IPS-NIHi11 (cell line): ENCODE measurements around the gene RRAGC.
"Not testable (repeated sequence)": the region's sequence is repeated elsewhere in the genome, so short reads cannot be mapped to it uniquely, and the experiment has no call there.

ENCODE experiments used
- DNase-seq: peaks from one replicate; pipeline ENCODE4 v3.0.0; 2012; ENCODE audit warnings: mixed read lengths, low spot score

Gene RRAGC

DNA sequence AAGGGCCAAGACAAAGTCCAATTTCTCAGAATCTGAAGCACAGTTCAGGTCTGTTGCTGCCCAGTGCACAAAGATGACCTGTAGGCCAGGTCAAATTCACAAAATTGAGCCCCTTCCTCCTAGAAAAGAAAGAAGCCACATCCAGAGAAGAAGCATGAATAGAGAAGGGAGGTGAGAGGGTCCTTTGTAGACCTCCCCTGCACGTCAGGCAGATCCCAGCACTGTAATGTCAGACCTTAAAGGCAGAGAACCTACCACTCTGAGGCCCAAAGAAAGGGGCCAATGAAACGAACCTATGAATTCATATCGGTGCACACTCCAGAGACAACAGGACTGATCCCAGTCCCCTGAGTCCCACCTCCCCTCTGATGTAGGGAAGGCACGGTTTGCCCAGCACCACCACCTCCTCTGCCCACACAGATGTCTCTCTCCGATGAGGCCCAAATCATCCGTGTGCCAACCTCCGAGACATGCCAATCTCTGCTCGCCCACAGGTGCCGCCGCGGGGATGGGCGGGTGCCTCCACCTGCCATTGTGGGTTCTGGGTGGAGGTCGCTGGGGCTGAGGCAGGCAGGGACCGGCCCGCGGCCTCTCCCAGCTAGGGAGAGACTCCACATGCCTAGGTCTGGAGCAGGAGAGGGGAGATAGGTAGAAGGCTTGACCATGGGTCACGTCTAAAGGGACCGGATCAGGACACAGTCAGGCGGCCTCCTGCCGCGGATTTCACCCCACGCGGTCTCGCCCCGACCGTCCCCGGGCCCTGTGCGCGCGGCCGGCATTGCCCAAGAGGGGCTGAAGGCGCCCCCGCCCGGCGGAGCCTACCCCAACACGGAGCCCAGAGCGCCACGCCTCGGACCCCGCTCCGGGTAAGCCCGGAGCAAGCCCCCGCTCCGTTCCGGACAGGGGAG, 42.1 kb downstream of the RRAGC start:
- no peak for DNase-seq

DNA sequence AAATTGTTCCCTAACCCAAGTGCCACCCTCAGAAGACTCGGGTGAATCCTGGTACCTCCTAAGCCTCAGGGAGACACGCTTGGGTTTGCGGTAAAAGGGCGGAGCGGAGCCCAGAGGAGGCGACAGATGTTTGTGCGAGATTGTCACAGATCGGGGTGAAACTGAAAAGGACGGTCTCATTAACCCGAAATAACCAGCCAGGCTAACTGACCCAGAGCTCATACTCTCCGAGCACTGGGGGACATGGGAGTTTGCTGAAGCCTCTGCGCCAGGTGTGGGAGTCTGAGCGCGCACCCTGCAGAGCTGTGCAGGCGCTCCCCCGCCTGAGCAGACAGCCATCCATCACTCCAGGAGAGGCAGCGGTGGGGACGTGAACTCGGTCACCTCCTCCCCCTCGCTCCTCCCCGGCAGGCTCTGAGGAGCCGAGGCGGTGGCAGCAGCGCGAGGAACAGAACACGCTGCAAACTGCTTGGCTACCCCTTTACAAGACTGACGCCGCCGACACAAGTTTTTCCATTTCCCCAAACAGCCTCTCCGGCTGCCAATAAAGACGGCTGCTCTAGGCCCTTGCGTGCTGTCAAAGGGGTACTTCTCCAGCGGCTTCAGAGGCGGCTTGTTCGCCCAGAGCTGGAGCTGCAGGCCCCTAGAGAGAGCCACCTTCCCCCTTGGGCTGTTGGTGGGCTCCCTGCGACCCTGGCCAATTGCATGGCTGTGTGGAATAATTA, 43.5 kb downstream of the RRAGC start:
- no peak for DNase-seq

DNA sequence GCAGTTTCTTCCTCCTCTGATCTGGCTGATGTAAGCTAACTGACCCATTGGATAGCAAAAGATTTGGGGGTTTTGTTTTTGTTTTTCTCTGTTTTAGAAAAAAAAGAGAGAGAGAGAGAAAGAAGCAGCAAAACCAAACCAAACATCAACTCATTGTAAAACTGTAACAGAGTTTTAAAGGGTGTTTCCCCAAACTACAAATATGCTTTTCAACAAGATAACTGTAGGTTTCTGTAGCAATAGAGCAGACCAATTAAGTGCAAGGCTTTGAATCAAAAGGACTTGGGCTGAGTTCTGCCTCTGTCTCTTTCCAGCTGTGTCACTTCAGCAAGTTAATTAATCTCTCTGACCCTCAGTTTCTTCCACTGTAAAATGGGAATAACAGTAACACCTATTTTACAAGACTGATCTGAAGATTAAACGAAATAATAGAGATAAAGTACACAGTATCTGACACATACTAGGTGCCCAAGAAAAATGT, 44.5 kb downstream of the RRAGC start:
- DNase-seq: no peak

DNA sequence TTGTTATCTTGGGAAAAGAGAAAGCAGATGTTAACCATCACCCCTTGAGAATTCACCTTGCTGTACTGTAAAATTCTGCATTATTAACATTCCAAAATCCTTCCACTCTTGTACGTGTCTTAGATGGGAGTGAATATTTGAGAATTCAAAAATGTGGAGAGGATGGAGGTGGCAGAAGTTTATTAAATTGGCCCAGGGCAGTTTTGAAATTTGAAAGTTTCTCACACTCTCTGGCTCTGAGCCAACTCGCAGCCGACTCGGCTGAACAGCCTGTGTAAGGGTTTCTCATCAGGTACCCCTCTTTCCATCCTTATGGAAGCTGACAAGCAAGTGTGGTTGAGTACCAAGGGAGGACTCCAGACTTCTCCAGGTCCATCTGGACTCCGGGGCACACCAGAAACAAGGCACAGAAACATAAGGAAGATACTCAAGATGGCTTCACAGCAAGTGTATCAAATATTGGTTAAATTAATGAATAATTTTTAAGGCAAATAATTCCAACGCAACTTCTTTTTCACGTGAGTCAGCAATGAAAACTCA, 45.1 kb downstream of the RRAGC start:
- no peak for DNase-seq

DNA sequence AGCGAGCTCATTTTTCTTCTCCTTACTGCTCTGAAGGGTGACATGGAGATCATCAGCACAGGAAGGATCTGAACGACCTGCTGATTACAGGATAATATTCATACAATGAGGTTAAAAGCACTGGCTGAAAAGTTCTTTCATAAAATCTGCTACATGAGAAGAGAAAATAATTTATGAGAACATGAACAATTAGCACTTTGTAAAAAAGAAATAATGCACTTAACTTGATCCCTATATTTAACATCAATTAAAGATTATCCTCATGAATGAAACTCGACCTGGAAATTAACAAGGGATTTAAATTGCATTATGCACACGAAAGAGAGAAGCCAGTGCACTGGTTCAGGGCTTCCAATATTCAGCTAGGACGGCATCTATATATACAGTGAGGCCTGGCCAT, 46.6 kb downstream of the RRAGC start:
- no peak for DNase-seq

DNA sequence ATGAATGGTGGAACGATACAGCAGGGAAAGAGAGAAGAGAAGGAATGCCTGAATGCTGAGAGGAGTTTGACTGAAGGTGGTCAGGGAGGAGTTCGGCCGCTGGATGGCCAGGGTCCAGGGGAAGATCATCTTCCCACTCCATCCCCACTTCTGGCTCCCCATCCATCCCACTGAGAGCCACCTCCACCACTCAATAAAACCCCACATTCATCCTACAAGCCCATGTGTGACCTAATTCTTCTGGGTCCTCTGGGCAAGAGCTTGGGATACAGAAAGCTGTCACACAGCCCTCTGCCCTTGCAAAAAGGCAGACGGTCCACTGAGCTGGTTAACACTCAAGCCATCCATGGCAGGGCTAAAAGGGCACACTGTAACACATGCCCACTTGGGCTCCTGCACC, 48.1 kb downstream of the RRAGC start:
- not testable (repeated sequence) for DNase-seq

DNA sequence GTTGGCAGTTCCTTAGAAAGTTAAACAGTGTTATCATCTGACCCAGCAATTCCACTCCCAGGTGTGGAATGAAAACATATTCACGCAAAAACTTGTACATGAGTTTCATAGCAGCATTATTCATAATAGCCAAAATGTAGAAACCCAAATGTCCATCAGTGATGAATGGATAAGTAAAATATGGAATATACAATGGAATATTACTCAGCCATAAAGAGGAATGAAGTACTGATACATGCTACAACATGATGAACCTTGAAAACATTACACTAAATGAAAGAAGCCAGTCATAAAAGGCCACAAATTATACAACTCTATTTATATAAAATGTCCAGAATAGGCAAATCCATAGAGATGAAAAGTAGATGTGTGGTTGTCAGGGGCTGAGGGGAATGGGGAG, 53.5 kb downstream of the RRAGC start:
- DNase-seq: no peak

DNA sequence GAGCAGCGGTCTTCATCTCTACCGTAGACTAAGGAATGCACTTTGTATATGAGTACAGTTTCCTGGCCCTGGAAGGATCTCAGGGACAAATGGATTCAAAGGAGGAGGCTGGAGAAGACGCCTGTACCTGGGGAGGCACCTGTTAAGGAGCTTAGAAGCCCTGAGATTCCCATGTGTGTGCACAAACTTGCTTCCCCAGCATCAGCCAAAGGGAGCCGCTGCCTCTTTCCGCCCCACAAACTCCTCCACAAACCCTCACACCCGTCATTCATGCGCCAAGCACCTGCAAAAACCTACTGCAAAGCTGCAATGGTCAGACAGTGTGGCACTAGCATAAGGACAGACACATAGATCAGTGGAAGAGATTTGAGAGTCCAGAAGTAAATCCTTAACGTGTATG, 54.5 kb downstream of the RRAGC start:
- no peak for DNase-seq

DNA sequence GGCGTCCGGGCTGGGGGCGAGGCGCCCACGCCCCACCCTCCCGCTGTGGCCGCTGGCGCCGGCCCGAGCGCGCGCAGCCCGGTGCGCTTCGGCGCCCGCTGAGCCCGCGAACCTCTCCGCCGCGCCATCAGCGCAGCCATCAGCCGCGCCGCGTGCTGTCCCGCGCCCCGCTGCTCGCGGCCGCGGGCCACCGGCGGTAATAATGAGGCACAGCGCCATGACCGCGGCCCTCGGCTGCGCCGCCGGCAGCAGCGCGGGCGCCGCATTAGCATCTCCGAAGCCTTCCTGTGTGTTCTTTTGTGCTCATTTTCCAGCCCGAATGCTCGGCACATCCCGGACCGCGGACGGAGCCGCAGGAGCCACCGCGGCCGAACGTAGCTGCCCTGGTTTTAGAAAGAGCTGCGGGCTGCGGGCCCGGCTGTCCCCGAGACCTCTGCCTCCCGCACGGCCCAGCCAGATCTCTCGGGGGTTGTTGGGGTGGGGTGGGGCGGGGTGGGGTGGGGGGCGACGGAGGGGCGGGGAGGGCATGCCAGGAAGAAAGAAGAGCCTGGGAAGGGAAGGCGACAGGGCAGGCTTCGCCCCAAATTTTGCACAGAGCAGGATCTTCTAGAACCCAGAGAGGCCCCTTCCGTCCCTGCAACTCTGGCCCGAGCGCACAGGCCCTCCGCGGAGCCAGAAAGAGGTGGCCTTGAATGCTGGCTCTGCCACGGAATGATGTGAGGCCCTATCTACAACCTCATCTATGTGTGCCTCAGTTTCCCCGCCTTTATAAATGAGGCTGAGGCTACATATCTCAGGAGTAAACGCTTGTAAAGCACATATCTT, 55.3 kb downstream of the RRAGC start:
- DNase-seq: peak; percentile 83

DNA sequence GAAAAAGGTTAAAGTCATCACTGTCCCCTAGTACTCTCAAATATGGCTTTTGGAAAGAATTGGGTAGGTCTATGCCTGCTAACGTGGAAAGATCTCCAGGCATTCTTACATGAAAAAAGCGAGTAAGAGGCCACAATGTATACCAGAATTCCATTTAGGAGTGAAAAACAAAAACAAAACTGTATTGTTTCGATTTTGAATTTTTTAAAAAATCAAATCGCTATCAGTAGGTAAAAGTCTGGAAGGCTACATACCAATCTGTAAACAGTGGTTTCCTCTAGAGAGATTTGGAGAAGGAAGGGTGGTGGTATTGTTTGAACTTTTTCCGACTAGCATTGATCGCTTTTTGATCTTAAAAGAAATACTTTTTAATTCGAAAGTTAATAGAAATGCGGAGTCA, 55.9 kb downstream of the RRAGC start:
- DNase-seq: no peak

DNA sequence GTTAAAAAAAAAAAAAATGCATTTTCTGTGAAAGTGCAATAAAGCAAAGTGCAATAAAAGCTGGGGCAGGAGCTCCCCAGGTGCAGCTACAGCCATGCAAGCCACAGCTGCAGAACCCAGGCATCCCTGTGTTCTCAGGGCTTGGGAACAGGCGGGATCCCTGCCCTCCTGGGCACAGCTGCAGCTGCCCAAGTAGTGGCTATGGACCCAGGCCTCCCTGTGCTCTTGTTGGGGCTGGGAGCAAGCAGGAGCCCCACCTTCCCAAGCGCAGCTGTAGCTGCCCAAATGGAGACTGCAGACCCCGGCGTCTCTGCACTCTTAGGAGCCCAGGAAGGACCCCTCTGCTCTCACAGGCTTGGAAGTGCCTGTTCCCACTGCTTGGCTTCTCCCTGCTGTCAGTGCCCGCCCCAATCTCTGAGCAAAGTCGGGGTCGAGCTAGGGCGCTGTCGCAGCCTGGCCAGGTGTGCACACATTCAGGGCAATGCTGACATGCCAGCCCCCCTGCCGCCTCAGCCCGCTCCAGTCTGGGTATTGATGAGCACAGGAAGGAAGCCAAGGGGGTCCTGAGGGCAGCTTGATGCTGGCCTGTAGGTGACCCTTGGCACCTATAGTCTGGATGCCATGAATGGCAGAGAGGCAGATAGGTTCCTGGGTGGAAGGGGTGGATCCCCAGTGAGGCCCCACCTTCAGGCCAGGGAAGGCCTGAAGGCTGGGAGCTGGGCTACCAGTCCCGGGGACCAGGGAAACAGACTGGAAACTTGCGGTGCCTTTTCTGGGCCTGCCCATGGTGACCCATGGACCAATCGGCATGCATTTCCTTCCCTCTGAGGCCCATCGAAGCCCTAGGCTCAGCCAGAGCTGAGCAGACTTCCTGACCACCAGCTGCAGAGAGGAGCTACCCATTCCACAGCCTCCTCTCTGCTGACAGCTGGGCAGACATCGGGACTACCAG, 58.6 kb downstream of the RRAGC start:
- DNase-seq: no peak

DNA sequence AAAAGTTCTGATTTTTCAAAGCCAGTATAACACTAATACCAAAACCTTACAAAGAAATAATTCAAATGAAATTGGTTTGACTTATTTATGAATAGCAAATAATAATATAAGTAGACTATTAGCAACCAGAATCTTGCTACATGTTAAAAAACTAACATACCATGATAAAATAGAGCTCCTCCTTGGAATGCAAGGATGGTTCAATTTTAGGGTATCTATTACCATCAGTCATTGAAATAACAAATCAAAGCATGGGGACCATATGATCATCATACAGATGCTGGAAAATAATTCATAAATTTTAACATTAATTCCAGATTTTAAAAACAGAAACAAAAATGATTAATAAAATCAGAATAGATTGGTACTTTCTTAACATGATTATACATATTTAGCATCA, 66.3 kb downstream of the RRAGC start:
- no peak for DNase-seq

DNA sequence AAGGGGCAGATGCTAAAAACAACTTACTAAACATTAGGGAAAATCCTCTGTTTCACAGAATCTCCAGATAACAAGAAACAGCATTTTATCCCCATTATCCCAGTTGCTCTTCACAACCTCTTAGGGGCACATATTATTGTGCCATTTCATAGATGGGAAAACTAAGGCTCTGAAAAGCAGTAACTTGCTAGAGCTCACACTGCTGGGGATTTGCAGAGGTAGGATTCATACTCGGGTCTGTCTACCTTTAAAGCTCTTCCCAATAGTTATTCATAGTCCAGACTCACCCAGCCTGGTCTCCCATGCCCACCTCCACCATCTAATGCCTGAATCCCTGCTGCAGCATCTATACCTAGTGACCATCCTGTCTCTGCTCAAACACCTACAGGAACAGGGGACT, 67.7 kb downstream of the RRAGC start:
- no peak for DNase-seq

DNA sequence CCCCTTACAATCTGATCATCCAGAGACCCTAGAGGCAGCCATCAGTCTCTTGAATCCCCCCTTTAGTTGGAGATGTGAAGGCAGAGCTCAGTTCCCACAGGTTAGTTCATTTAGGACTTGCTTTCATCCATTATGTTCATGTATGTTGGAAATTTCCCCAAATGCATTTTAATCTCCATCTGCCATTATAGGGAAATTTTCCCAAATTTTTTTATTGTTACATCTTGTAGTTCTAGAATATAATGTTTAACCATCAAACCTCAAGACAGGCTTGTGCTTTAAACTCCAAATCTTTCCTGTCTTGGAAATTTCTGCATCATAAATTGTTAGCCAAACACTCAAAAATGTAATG, 68.4 kb downstream of the RRAGC start:
- DNase-seq: no peak

DNA sequence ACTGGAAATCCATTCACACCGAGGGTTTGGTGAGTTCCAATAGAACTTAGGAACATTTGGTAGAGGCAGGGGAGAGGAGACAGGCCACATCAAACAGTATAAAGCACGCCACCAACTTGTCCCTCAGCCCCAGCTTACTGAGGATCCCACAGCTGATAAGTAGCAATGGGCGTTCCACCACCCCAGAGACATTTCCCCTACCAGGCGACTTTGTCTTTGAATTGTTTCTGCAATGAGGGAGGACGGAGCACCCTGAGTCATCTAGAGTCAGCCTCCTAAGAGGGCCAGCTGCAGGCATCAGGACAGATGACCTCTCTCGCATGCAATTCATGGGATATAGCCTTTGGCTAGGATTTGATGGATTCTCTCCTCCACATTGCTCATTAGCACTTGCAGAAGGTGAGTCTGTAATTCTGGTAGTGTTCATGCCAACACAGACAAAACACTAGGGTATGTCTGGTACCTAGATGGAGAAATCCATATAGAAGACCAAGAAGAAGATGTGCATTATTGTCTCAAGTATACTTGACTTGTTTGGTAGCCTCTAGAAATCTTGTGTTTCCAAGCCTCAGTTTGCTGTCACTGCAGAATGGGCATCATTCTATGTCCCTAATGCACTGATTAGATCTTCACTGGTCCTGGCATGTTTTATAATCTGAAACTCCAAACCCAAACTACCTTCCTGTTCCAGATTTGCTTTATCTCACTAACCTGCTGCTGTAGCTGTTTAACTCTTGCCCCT, 69.0 kb downstream of the RRAGC start:
- DNase-seq: no peak

DNA sequence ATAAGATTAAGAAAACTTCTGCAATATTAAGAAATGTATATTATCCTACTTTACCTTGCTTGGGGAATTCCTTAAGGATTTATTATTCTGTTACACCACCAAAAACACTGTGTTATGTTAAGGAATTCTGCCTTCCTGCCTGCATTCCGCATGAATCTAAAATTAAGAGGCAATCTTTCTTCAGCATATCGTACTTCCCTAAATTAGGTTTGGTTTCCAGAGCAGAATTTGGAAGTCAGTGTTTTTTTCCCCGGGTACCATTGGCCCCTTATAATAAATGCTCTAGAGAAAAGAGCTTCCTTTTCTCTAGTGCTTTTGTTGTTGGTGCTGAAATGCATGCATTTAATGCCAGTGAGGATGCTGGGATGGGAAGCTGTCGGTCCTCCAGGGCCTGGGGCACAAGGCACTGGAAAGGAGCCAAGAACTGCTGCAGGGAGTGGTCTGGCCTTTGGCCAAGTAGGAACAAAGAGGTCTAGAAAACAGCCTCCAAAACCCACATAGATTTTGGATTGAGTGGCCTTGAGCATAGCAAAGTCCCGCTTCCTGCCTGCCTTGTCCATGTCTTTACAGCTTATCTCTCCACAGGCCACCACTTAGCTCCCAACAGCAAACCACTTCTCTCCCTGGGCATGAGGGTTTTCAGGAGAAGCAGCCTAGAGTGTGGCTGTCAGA, 69.9 kb downstream of the RRAGC start:
- DNase-seq: no peak

DNA sequence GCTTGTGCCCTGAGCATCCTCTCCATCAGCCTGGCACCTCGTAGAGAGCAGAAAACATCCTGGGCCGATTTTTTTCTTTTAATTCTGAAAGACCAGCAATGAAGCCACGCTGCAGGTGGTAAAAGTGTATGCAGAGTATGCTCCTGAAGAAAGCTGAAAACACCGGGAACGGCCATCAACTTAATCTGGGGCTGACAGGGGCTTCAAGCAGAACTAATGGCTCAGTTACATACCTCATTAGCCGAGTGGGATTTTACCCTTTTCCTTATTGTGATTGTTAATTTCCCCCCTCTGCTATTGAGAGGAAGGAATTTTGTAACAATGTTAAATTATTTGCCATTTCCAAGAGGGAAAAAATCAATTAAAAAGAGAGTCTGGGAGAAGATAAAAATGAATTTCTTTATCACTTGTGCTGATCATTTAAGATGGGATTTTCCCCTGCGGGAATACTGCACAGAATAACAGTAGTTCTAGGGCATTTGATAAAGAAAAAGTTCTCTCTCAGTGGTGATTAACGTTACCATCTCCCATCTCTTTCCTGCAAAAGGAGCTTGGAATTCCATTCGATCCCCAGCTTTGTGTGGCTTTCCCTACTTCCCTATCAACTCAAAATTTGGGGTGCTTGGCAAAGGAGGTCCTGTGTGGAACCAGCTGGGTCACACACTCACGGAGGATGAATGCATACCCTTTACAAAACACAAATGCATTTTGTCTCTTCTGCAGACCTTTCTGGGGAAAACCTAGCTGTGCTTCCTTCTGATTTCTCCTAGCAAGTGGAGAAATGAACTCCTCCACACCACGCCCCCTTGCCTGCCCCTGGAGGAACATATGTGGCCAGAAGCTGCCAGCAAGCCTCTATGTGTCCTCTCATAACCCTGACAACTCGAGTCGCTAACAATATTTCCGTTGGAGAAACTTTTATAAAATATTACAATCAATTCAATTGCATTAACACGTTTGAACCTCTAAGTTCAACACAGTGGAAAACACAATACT, 70.9 kb downstream of the RRAGC start:
- no peak for DNase-seq
